GM18907 (cell line): ENCODE data around the gene EPAS1.

Experiments used
- ATAC-seq: cut with Tn5 transposase; IDR thresholded peaks from one replicate; pipeline ENCODE4 v1.9.1; 2021; ENCODE audit warnings: mild to moderate bottlenecking, moderate library complexity; ENCODE audit not compliant: unreplicated experiment

Gene EPAS1

DNA sequence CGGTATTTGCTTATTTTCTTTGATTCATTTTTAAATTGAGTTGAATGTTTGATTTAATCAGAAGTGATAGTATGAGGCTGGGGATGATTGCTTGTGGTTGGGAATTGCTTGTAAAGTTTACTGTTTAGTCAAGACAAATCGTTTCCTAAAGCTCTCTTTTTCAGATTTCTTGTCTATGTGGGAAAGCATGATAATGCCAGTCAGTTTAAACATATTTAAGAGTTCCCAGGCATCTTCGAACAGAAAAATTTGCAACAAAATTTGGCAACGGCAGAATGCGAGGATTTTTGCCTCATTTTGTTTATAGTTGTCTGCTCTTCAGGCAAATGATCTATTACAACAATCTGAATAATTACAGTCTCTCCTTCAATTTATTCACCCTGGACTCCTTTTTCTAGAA is 22.5 kb downstream of the EPAS1 start:
- ATAC-seq = no peak

DNA sequence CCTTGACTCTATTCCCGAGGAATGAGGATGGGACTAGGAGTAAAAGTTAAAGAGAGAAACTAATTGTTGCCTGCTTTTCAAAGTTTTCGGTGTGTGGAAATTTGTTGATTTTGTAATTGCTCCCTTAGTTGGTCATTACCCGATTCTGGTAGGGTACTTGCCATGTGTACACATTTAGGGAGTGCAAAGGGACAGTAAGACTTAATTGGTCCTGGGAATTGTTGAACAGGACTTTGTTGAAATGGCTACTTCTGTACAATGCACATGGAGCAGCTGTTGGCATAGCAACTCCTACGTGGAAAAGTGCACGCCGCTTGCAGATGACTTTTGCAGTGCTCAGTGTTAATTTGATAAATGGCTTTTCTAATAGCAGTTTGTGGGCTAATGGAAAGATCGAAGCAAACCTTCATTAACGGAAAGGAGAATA is 22.9 kb downstream of the EPAS1 start:
- no peak for ATAC-seq

DNA sequence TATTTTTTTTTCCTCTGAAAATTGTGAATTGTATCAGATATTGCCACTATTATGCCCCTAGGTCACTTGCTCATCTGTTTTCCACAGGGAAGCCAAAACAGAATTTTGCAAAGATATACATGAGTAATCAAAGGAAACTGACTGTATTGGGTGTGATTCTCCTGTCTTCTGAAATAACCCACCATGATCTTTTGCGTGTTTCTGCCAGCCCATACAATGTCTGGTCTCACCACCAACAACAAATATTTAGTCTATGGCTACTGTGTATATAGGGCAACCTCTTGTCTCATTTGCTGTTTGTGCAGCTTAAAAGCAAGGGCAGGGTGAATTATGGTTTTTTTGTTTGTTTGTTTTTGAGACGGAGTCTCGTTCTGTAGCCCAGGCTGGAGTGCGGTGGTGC is 26.5 kb downstream of the EPAS1 start:
- ATAC-seq = no peak

DNA sequence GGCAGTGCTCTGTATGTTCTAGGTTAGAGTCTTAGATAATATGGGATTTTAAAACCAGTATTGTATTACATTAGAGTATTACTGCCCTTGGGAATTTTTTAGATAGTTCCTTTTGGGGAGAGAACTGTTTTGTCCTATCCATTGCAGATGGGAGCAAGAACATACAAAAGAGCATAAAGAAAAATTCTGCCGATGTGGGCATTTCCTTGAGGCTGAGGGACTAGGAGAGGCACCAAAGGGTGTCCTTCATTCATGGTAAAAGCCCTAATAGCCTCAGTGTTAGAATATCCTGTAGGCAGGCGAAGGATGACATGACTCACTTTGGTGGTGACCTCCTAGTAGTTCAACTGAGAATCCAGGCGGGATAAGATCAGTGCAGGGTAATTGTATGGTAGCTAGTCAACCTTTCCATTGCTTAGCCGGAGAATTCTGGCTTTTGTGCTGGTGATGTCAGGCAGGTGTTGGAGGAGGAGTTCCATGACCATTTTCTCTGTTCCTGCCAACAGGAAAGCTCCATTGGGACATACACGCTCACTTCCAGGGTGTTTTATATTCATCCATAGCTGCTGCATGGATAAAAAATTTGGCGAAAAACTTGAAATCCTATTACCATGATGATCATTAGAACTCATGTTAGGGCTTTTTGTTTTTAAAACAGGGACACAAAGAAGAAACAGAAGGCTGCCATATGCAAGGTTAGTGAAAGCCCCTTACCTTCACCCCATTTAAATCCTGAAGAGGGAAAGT is 28.1 kb downstream of the EPAS1 start:
- no peak for ATAC-seq

DNA sequence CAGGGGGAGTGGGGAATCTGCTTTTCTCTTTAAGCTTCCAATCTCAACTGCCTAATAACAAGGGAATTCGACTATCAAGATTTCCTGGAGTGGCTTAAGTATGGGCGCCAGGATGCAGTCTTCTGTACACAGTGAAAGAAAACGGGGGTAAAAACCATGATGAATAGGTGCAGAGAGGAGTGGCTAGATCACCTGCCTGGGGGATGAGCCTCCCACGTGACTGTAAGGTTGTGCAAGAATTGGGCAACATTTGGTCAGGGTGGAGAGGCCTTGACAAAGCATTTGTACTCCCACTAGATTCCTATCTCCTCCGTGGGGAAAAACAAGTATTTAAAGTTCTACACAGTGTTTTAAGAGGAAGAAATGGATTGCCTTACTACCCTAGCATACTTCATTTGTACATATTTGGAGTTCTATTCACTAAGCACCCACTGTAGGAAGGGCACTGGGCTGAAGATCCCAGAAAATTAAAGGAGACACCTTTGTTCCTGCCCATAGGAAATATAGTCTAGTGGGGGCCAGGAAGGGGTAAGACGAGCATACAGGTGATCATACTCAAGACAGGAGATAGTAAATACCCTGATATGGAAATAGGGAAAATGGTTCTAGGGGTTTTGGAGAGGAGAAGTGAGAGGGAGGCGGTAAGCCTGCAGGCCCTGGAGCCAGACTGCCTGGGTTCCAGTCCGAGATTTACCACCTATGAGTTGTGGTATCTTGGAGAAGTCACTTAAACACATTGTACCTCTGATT is 29.2 kb downstream of the EPAS1 start:
- ATAC-seq = no peak

DNA sequence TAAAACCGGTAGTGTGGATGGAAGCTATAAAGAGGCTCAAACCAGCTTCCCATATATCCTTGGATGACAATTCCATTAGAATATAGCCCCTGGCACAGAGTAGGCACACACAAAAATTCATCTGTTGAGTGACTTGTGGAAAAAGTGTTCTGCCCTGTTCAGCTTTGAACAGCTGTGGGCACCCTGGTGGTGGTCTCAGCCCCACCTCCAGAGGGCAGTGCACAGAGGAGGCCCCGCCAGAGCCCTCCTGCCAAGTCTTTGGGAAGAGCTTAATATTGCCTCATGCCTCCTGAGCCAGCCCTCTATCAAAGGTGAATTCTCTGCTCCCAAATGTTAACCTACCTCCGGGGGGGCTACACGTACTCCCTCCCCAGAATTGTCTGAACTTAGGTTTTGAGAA is 30.4 kb downstream of the EPAS1 start:
- no peak for ATAC-seq

DNA sequence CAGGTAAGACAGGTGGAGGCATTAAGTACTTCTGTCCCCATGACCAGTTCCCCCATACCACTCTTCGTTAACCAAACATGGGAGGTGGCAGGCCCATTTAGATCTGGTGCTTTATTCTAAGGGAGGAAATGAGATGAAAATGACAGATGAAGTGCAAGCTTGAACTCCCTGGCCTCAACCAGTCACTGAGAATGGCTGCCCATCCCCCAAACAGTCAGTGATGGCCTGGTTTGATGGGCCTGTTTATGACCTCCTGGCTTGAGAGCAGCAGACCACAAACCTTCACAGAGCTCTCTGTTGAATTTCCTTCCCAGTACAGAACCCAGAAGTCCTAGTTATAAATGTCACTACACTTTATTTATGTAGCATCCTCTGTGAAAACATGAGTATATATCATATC is 31.1 kb downstream of the EPAS1 start:
- ATAC-seq = no peak

DNA sequence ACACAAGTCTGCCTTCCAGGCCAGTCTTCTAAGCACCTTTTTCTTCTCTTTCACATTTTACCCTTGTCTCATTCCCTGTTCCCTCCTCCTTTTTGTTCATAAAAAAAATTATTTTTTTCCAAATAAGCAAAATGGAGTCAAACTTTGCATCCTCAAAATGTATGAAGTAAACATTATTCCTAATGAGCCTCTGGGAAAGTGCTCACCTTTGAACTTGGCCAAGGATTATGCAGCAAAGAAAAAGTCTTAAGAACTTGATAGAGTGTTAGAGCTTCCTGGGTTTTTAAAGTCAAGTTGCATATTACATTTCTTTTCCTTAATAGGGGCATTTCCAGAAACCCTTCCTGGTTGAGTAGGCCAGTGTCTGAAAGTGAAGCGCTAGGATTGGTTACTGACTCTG is 31.6 kb downstream of the EPAS1 start:
- no peak for ATAC-seq

DNA sequence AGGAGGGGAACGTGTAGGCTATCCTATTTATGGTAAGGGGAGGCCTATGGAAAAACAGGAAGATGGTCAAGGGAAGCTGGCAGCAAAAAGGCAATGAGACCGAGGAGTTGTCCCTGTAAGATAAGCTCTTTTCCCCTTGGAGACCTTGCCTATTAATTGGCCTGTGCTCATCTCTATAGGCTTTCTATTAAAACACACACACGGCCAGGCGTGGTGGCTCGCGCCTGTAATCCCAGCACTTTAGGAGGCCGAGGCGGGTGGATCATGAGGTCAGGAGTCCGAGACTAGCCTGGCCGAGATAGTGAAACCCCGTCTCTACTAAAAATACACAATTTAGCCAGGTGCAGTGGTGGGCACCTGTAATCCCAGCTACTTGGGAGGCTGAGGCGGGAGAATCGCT is 32.1 kb downstream of the EPAS1 start:
- no peak for ATAC-seq

DNA sequence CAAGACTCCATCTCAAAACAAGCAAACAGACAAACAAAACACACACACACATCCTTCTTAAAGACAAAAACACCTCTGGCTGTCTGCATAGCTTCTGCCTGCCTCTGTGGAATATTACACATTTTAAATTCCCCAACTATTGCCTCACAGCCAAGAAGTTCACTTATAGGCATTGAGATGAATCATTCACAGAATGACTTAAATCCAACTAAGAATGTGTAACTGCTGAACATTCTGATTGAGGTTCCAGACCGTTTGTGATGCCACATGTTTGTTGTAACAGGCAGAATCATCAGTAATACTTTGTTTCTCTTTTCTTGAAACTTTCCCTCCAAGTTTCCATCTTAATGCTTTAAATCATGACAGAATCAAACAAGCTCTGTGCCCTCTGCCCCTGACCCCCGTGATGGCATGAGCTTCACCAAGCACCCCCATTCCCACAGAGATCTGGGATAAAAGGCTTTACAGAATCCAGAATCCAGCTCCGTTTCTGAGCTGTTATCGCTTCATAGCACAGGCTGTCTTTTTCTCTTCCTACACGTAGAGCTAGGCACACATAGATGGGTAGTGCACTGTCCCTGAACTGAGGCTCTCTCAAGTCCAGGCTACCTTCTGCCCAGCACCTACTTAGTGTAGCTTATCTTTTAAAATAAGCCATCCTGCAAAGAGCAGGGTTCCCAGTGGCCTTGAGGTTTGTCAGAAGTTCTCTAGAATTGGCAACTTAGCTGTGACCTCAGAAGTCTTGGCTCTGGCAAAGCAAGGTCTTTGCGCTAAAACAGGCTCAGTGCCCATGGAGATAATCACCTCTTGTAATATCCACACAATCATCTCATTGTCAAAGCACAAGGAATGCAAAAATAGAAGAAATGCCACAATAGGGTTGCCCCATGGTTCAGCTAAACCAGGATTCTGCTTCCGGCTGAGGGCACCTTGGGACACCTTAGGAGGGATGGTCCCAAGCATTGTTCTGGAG is 32.9 kb downstream of the EPAS1 start:
- no peak for ATAC-seq

DNA sequence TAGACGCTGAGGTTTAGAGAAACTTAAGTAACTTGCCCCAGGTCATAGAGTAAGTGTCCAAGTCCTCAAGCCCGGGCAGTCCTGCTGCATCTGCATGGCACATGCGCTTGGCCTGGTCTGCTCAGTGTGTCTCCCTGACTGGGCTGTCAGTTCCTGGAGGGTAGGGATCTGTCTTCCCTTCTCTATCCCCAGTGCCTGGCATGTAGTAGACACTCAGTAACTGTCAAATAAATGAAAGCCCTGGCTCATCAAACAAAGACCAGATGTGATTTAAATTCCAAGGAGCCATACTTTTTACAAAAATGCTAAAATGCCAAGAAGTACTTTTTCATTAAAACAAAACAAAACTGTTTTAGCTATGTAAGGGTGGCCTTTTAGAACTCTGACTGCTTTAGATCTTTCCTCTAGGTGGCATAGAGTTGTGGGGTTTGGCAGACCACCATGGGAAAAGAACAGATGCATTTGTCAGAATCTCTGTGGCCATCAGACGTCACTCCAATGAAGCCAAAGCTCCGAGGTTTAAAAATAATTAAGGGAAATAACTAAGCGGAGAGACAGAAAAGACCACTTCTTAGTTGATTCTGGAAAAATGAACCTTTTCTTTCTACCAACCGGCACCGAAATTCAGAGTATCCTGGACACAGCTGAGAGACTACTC is 34.0 kb downstream of the EPAS1 start:
- no peak for ATAC-seq

DNA sequence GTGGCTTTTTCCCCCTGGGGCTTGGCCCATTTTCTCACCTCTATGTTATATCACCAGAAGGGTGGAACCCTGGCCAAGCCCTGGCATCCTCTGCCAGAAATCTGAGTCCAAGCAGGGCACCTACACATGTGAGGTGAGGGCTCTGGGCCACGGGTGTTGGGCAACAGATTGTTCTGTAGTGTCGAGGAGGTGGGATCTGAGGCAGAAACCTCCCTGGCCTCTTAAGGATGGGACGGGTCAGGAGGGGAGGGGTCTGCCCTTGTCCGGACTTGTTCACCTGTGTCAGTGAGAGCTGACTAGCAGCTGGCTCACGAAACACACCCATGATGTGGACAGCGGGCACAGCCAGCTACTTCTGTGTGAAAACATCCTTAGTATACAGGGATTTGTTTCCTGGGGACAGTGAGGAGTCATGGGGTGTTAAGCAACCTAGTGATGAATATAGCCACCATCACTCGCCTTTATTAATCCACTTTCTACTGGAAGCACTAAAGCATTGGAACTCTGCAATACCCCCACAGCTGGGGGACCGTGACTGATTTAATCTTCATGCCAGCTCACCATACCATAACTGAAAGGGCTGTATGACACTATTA is 35.6 kb downstream of the EPAS1 start:
- ATAC-seq = no peak

DNA sequence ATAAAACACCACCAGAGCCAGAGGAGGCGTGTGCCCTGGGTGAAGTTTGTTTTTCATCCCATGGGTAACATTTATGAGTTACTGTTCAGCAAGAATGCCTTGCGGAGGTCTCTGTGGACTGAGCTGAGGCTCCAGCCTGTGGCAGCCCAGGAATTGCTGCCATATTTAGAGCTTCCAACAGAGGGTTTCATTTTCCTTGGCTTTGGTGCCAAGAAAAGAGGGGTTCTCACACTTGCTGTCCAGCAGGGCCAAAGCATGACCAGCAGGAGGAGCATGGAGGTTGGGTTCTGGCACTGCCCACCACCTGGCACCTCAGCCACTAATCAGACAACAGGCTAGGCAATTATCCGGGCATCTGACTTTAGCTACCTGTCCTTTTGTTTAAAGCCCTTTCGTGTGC is 36.7 kb downstream of the EPAS1 start:
- no peak for ATAC-seq

DNA sequence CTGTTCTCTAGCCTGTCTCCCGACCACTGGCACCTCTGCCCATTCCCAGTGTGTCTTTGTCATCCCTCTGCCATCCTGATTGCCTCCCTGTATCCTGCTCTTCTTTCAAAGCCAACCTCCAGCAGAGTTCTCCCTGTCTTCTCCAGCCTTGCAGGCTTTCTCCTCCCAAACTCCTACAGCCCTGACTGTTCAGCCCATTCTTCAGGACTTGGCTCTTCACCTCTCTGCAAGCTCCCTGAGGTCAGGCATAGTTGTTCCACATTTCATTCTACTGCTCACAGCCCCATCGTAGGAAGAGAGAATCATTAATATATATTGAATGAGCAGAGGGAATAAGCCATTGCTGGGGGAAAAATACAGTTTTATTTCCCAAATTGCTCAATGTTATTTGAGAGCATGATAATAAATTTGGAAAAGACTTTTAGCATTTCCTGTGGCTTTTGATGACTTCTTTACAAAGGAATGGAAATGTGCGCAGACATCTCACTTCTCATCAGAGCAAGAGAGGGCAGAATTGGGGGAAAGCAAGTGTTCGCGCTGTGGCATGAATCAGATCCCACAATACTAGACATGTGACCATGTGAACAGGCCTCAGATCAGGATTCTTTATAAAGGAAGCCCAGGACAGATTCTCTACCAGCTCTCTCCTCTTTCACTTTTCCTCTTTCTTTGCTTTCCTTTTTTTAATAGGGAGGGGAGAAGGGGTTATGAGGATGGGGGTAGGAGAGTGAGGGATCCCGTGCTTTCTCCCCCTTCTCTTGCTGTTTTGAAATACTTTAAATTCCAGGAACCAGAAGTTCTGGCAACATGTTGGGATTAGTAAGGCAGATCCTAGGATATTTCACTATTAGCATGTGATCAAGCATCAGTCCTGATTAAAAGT is 37.4 kb downstream of the EPAS1 start:
- no peak for ATAC-seq

DNA sequence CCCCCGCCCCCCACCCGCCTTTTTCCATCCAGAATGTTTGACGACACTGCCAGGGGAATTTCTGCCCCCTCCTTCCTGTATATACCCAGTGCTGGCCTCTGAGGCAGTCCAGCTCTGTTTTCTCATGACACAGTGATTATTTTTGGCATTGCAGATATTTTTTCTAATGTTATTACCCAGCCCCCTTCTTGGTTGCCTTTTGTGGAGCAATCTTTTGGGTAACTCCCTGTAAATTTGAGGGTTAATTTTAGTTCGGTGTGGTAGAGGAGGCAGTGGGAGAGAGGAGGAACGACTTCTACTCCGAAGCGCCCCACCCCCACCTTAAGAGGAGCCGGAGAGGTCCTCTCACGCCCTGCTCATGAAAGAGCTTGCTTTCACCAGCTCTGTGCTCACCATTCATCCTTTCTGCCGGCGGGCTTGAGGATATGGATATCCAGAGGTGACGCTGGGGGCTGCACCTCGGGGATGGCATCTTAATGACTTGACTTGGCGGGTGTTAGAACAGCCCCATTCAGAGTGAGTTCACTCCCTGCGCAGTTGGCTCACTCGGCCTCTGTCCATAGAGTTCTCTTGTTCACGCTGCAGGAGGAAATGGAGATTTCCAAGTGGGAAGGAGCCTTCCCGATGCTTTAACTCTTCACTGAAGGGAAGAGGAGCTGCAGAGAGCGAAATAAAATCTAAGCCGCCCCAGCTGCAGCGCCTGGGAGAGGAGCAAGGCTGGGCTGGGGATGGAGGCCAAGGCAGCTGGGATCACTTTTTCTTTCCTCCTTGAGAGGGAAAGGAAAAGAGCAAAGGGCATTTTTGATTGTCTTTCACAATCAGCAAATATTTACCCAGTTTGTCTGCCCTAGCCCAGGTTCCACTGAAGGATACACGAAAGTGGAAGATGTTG is 38.4 kb downstream of the EPAS1 start:
- ATAC-seq = no peak

DNA sequence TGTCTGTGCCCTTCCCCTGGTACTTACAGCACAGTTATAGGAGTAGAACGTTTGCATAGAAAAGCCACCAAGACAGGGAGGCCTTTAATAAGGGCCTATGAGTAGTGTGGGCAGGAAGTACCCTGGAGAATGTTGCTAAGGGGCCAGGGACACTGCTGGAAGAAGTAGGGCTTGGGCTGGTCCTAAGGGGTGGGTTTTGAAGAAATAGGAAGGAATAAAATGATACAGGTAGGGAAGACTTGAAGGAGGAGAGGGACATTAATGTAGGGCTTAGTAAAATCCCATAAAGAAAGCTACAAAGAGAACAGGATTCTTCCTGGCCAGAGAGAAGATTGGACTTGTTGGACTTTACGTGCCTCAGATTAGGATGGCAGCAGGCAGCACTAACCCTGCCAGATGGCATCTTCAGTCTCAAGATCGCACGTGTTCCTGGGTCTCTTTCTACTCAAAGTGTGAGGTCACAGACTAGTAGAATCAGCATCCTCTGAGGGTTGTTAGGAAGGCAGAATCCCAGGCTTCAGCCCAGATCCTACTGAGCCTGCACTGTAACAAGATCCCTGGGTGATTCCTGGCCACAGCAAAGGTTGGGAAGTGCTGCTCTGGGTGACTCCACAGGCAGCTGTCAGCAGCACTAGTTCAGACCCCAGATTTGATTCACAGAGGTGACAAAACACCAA is 39.2 kb downstream of the EPAS1 start:
- no peak for ATAC-seq

DNA sequence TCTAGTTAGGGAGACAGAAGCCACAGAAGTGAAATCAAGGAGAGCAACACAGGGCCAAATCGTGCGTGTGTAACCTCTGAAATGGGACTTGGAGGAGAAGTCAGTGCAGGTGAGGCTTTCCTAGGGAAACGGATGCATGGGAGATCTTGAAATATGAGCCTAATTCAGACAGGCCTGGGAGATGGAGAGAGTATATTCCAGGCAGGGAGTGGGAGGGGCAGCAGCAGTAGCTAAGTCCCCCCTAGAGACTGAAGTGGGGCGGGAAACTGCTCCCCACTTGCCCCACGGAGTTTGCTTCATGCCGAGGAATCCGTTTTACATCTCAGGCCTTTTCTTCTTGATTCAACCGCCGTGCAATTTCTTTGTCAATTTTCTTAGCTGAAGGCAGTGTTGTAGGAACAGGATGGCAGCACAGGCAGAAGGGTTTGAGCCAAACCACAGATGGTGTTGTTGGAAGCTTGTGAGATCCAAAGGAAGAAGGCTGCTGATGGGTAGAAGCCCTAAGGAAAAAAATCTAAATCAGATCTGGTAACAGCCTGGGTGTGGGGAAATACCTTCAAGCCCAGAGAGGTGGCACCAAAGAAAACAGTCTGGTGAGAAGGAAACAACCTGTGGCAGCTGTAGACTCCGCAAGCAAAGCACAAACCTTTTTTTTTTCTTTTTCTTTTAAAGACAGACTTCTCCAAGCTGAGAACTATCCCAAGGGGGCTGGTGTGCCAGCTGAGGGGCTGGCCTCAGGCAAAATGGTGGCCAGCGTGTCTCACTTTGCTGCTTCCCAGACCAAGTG is 40.2 kb downstream of the EPAS1 start:
- ATAC-seq = no peak
